GM18498 (cell line): ENCODE data around the gene DNAH17.

Source experiments
- ATAC-seq: cut with Tn5 transposase; IDR thresholded peaks from one replicate; pipeline ENCODE4 v1.9.1; 2021; ENCODE audit warnings: mild to moderate bottlenecking, moderate library complexity; ENCODE audit not compliant: unreplicated experiment

DNAH17 gene

DNA sequence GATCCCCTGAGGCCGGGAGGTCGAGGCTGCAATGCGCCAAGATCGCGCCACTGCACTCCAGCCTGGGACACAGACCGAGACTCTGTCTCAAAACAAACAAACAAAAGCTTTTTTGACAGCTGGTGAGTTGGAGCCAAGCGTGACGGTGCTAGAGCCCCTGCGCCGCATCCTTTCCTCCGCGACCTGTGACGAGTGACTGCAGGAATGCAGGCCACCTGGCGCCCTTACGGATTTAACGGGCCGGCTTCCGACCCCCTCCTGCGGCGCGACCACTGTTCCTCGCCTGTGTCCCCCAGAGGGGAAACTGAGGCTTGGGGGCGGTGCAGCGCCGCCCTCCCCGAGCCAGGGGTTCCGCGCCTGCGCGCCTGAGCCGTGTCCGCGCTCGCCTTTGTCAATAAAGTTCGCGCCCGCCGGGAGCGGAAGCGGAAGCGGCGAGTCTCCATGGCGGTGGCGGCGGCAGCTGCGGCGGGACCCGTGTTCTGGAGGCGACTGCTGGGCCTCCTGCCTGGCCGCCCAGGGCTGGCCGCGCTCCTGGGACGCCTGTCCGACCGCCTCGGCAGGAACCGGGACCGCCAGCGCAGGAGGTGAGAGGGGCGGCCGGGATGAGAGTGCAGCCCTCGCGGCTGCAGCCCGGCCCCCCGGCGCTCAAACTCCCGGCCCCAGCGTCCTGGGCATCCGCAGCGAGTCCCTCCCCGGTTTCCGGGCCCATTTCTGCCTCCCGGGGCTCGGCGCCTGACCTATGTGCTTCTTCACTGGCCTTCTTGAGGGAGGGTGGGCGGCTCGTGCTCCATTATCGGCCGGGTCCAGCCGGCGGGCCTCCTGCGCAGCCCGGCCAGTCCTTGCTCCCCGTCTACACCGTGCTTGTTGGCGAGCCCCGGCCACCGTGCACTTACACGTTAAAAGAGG lies 198.7 kb downstream of the DNAH17 start, which contains the start of gene PGS1:
Gene PGS1 (plus strand): TSS at position 425 of the 906 bp plus-strand sequence. CDS start 17 bp downstream, at position 442.
- peak; percentile 61 for ATAC-seq

DNA sequence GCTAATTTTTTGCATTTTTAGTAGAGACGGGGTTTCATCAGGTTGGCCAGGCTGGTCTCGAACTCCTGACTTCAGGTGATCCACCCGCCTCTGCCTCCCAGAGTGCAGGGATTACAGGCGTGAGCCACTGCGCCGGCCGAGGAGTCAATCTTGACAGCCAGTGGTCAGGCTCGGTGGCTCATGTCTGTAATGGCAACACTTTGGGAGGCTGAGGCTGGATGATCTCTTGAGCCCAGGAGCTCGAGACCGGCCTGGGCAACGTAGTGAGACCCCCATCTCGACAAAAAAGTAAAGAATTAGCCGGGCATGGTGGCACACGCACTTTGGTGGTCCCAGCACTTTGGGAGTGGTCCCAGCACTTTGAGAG lies 199.4 kb downstream of the DNAH17 start:
- no peak for ATAC-seq

- no peak for ATAC-seq
These were observed 201.0 kb downstream of the DNAH17 start for GRCh38 chr17:78376161-78376560.

- no peak for ATAC-seq
These were observed 201.6 kb downstream of the DNAH17 start for GRCh38 chr17:78375401-78376151.

- ATAC-seq: no peak
These were observed 202.4 kb downstream of the DNAH17 start for GRCh38 chr17:78374631-78375274.

- ATAC-seq: no peak
These were observed 203.0 kb downstream of the DNAH17 start for GRCh38 chr17:78374189-78374588.
